CD8-positive, alpha-beta memory T cell (primary cell): Measurements from ENCODE around the gene MORF4L1. TPM values are rescaled to one million over a fixed set of nuclear protein-coding genes. Genes with fewer than 3 reads are reported as not detected.
"Not testable (repeated sequence)": the region's sequence is repeated elsewhere in the genome, so short reads cannot be mapped to it uniquely, and the experiment has no call there.

Source experiments
- CTCF ChIA-PET: fragments of 350-600 bp; sonication (Branson Sonifier 250); formaldehyde crosslinking; loops from one replicate; lab custom pipeline; 2021; ENCODE audit warnings: antibody characterized with exemption; lab: Charles Lee
- POLR2A ChIA-PET: fragments of 350-600 bp; sonication (Branson Sonifier 250); formaldehyde crosslinking; loops from one replicate; lab custom pipeline; 2021; ENCODE audit warnings: antibody characterized with exemption; lab: Charles Lee
- DNase-seq, 5 donors: peaks; one replicate each; pipeline versions ENCODE4 v3.0.0 to v3.0.0-alpha.2; 2020 to 2022; ENCODE audit warnings: mixed read lengths in 1 of 5
- H3K27ac ChIP-seq: one replicate; pipeline ENCODE4 v1.7.0; 2013; ENCODE audit warnings: low read depth, mild to moderate bottlenecking, low read length, moderate library complexity
- H3K27me3 ChIP-seq: 2 replicates; pipeline ENCODE4 v1.7.0; 2013; ENCODE audit warnings: low read length, mild to moderate bottlenecking; ENCODE audit not compliant: insufficient read depth, poor library complexity, severe bottlenecking
- H3K36me3 ChIP-seq: 2 replicates; pipeline ENCODE4 v1.7.0; 2013; ENCODE audit warnings: mild to moderate bottlenecking, low read length, moderate library complexity; ENCODE audit not compliant: insufficient read depth
- H3K4me1 ChIP-seq: 2 replicates; pipeline ENCODE4 v1.7.0; 2013; ENCODE audit warnings: mild to moderate bottlenecking, low read length, moderate library complexity; ENCODE audit not compliant: insufficient read depth
- H3K4me3 ChIP-seq: 2 replicates; pipeline ENCODE4 v1.7.0; 2013; ENCODE audit warnings: mild to moderate bottlenecking, low read length
- H3K9me3 ChIP-seq: 2 replicates; pipeline ENCODE4 v1.7.0; 2013; ENCODE audit warnings: mild to moderate bottlenecking, low read length
- H3K27ac Mint-ChIP-seq, 8 donors: one replicate each; pipeline ENCODE4 v1.8.0; 2020 to 2021; ENCODE audit warnings: mixed read lengths in 8 of 8, mild to moderate bottlenecking in 6 of 8, inconsistent platforms in 3 of 8, moderate library complexity in 3 of 8
- H3K27me3 Mint-ChIP-seq, 2 donors: one replicate each; pipeline ENCODE4 v1.8.0; 2020 to 2021; ENCODE audit warnings: mixed read lengths in 2 of 2, mild to moderate bottlenecking in 1 of 2, moderate library complexity in 1 of 2
- H3K36me3 Mint-ChIP-seq, 3 donors: one replicate each; pipeline ENCODE4 v1.8.0; 2020 to 2021; ENCODE audit warnings: mixed read lengths in 3 of 3, inconsistent platforms in 1 of 3, mild to moderate bottlenecking in 1 of 3
- H3K4me1 Mint-ChIP-seq, 3 donors: one replicate each; pipeline ENCODE4 v1.8.0; 2020 to 2021; ENCODE audit warnings: mixed read lengths in 3 of 3, inconsistent platforms in 1 of 3, mild to moderate bottlenecking in 1 of 3
- H3K4me3 Mint-ChIP-seq, 7 donors: one replicate each; pipeline ENCODE4 v1.8.0; 2020 to 2021; ENCODE audit warnings: mixed read lengths in 7 of 7, mild to moderate bottlenecking in 6 of 7, moderate library complexity in 4 of 7, inconsistent platforms in 2 of 7
- H3K9me3 Mint-ChIP-seq, 5 donors: one replicate each; pipeline ENCODE4 v1.8.0; 2020 to 2022; ENCODE audit warnings: mixed read lengths in 5 of 5, mild to moderate bottlenecking in 3 of 5, moderate library complexity in 2 of 5, inconsistent platforms in 1 of 5
- polyA plus RNA-seq: library from polyadenylated mRNA; unstranded; fragments of 300-500 nt; fragmentation: Illumina TruSeq; gene quantifications from one replicate; pipeline ENCODE4 v1.2.3, GENCODE V29; 2021
- total RNA-seq, 2 experiments: library from RNA; stranded (reverse); gene quantifications; one replicate each; pipeline ENCODE4 v1.2.3, GENCODE V29; 2021

MORF4L1 gene
- total and polyA plus RNA-seq, 3 experiments from 2014 or later: 243 to 272 (median 269) TPM

- CTCF ChIA-PET: no interaction called here
Observed at GRCh38 chr15:78925076-78925624, 52.5 kb downstream of the MORF4L1 start.

GRCh38 chr15:78925956-78926743 is 53.5 kb downstream of the MORF4L1 start:
- Histone ChIP-seq H3K9me3 (no peaks in the 10 kb centered on the region), H3K4me3 (no peak overlapping the region), H3K4me1 (no peaks in the 10 kb centered on the region), H3K27ac (no peak overlapping the region), H3K27me3 (no peaks in the 10 kb centered on the region), H3K36me3 (no peaks in the 10 kb centered on the region)
- peaks cover 6 to 47% (median 7%) of the 10 kb centered on the region in 3 donors for H3K36me3 Mint-ChIP-seq
- no peak overlapping the region for H3K4me3 Mint-ChIP-seq
- CTCF ChIA-PET: no interaction called here
- DNase-seq: no peak
- POLR2A ChIA-PET: no interaction called here
- peak overlapping the region in 3 of 8 donors; percentile 36 to 84 (median 45) for H3K27ac Mint-ChIP-seq
- H3K27me3 Mint-ChIP-seq: no peaks in the 10 kb centered on the region
- no peaks in the 10 kb centered on the region for H3K4me1 Mint-ChIP-seq
- no peaks in the 10 kb centered on the region for H3K9me3 Mint-ChIP-seq

More at GRCh38 chr15:78925076-78925624, 52.5 kb downstream of the MORF4L1 start:
- peaks cover 6 to 50% (median 7%) of the 10 kb centered on the region in 3 donors for H3K36me3 Mint-ChIP-seq
- no peaks in the 10 kb centered on the region for H3K27me3 Mint-ChIP-seq
- no peak overlapping the region for H3K4me3 Mint-ChIP-seq
- H3K9me3 Mint-ChIP-seq: no peaks in the 10 kb centered on the region
- Histone ChIP-seq H3K4me1 (no peaks in the 10 kb centered on the region), H3K27me3 (no peaks in the 10 kb centered on the region), H3K36me3 (no peaks in the 10 kb centered on the region), H3K4me3 (no peak overlapping the region), H3K27ac (no peak overlapping the region), H3K9me3 (no peaks in the 10 kb centered on the region)
- POLR2A ChIA-PET: no interaction called here
- DNase-seq: no peak
- peak overlapping the region in 2 of 8 donors; percentile 41 to 84 for H3K27ac Mint-ChIP-seq
- H3K4me1 Mint-ChIP-seq: no peaks in the 10 kb centered on the region

- H3K4me3 ChIP-seq: no peak overlapping the region
- DNase-seq: no peak
- H3K36me3 ChIP-seq: no peaks in the 10 kb centered on the region
- H3K27me3 ChIP-seq: no peaks in the 10 kb centered on the region
- POLR2A ChIA-PET: no interaction called here
- Mint-ChIP-seq H3K27me3 (no peaks in the 10 kb centered on the region), H3K9me3 (no peaks in the 10 kb centered on the region), H3K4me3 (no peak overlapping the region), H3K27ac (peak overlapping the region in 2 of 8 donors; percentile 14 to 65), H3K36me3 (peaks cover 6 to 36% (median 7%) of the 10 kb centered on the region in 3 donors), H3K4me1 (no peaks in the 10 kb centered on the region)
- CTCF ChIA-PET: no interaction called here
- no peaks in the 10 kb centered on the region for H3K9me3 ChIP-seq
- H3K27ac ChIP-seq: no peak overlapping the region
- H3K4me1 ChIP-seq: no peaks in the 10 kb centered on the region
Observed at GRCh38 chr15:78927077-78927790, 54.5 kb downstream of the MORF4L1 start.

- DNase-seq, H3K4me3 Mint-ChIP-seq, H3K9me3 ChIP-seq, H3K4me1 ChIP-seq, H3K4me1 Mint-ChIP-seq, H3K27me3 ChIP-seq, H3K27ac ChIP-seq, H3K36me3 ChIP-seq, H3K9me3 Mint-ChIP-seq, H3K27me3 Mint-ChIP-seq, CTCF ChIA-PET, POLR2A ChIA-PET, H3K4me3 ChIP-seq: not testable (repeated sequence)
- Mint-ChIP-seq H3K36me3 (peaks cover 6 to 27% (median 7%) of the 10 kb centered on the region in 3 donors), H3K27ac (peak overlapping the region in 2 of 8 donors; percentile 58 to 65)
Observed at GRCh38 chr15:78928176-78928575, 55.5 kb downstream of the MORF4L1 start.

- CTCF ChIA-PET: no interaction called here
Observed at GRCh38 chr15:78928616-78929093, 56.0 kb downstream of the MORF4L1 start.

GRCh38 chr15:78929536-78930264 is 57.0 kb downstream of the MORF4L1 start:
- ChIA-PET CTCF (no interaction called here), POLR2A (no interaction called here)
- no peaks in the 10 kb centered on the region for H3K9me3 Mint-ChIP-seq
- H3K27me3 Mint-ChIP-seq: peaks cover 0 to 1% of the 10 kb centered on the region in 2 donors
- Histone ChIP-seq H3K4me1 (no peaks in the 10 kb centered on the region), H3K9me3 (no peaks in the 10 kb centered on the region), H3K36me3 (no peaks in the 10 kb centered on the region), H3K27ac (no peak overlapping the region), H3K4me3 (no peak overlapping the region), H3K27me3 (no peaks in the 10 kb centered on the region)
- DNase-seq: no peak
- peak overlapping the region in 1 of 8 donors; percentile 8 for H3K27ac Mint-ChIP-seq
- no peaks in the 10 kb centered on the region for H3K4me1 Mint-ChIP-seq
- no peak overlapping the region for H3K4me3 Mint-ChIP-seq
- peaks cover 5 to 16% (median 7%) of the 10 kb centered on the region in 3 donors for H3K36me3 Mint-ChIP-seq

More at GRCh38 chr15:78928616-78929093, 56.0 kb downstream of the MORF4L1 start:
- POLR2A ChIA-PET: no interaction called here
- no peaks in the 10 kb centered on the region for H3K36me3 ChIP-seq
- no peaks in the 10 kb centered on the region for H3K9me3 ChIP-seq
- no peaks in the 10 kb centered on the region for H3K27me3 ChIP-seq
- no peaks in the 10 kb centered on the region for H3K27me3 Mint-ChIP-seq
- peaks cover 6 to 23% (median 7%) of the 10 kb centered on the region in 3 donors for H3K36me3 Mint-ChIP-seq
- peak overlapping the region in 1 of 8 donors; percentile 47 for H3K27ac Mint-ChIP-seq
- no peak for DNase-seq
- H3K4me1 ChIP-seq: no peaks in the 10 kb centered on the region
- H3K4me3 ChIP-seq: no peak overlapping the region
- no peak overlapping the region for H3K4me3 Mint-ChIP-seq
- H3K27ac ChIP-seq: no peak overlapping the region
- no peaks in the 10 kb centered on the region for H3K9me3 Mint-ChIP-seq
- no peaks in the 10 kb centered on the region for H3K4me1 Mint-ChIP-seq

- Mint-ChIP-seq H3K4me1 (no peaks in the 10 kb centered on the region), H3K9me3 (no peaks in the 10 kb centered on the region), H3K36me3 (peaks cover 5 to 8% (median 7%) of the 10 kb centered on the region in 3 donors), H3K27ac (peak overlapping the region in 2 of 8 donors; percentile 32 to 87), H3K4me3 (no peak overlapping the region), H3K27me3 (peaks cover 0 to 1% of the 10 kb centered on the region in 2 donors)
- no peak overlapping the region for H3K4me3 ChIP-seq
- H3K27me3 ChIP-seq: no peaks in the 10 kb centered on the region
- no peak overlapping the region for H3K27ac ChIP-seq
- ChIA-PET CTCF (no interaction called here), POLR2A (no interaction called here)
- no peak for DNase-seq
- H3K4me1 ChIP-seq: no peaks in the 10 kb centered on the region
- H3K9me3 ChIP-seq: no peaks in the 10 kb centered on the region
- H3K36me3 ChIP-seq: no peaks in the 10 kb centered on the region
Observed at GRCh38 chr15:78930577-78931388, 58.1 kb downstream of the MORF4L1 start.
